ENCODE results near the gene CNPY1.
"Not testable (repeated sequence)": the region's sequence is repeated elsewhere in the genome, so short reads cannot be mapped to it uniquely, and the experiment has no call there.

CNPY1 gene

DNA sequence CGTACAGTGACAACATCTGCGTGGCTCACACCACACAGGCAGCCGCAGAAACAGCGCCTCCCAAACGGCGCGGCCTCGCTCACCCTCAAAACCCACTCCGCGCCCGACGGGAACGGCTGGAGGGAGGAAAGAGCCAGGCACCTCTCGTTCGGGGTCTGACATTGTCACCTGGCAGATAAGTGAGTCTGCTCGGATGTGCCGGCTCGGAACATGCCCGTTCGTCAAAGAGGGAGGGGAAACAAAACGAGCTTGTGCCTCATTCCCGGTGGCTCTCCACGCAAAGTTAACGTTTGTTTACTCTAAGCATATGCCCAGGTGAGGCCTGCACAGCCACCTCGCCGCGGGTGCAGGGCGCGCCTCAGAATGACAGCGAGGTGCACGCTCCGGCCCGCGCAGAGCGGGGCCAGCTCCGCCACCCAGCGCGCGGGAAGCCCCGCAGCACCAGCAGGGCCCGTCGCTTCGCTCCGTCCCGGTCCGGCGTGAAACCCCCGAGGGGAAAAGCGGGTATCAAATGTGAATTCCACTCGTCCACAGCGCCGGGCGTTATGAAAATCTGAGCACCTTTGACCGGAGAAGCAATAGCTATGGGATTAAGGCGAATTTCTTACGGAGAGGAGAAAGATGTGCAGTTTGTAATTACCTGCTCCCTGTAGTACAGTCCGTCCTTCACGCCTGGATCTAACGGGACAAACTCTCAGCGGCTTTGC lies 13.1 kb downstream of the CNPY1 start:
- DNase-seq (ENCODE audit: low spot score), result no peak

DNA sequence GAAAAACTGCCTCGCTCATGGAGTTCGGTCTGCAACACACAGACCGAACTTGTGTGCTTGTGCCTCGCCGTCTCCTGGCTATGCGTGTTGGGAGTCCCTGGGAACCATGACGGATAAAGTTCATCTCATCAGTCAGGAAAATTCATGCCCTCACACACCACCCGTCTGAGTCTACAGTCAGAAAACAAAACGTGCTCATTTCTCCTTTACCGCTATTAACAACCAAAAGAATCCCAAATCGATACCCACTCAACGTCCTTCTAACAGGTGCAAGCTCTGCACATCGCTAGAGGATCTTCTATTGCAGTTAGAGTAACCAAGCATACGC lies 13.6 kb downstream of the CNPY1 start:
- no peak for DNase-seq (ENCODE audit: low spot score)

DNA sequence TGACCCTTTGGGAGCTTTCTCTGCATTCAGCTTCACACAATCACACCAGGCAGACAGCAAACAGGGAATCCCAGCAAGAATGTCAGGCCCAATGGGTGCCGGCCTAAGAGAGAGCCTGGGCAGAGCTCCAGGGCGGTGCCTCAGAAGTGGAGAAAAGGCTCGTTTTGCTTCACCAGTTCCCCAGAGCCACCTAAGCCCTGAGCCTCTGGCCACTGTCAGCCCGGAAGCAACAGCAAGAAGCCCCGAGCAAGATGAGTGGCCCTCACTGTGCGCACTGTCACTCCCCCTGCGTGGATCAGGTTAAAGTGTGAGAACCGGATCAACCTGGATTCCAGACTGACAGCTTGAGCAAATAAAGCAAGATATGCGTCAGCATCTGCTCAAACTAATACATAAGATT lies 14.7 kb downstream of the CNPY1 start:
- DNase-seq (ENCODE audit: low spot score), result no peak

DNA sequence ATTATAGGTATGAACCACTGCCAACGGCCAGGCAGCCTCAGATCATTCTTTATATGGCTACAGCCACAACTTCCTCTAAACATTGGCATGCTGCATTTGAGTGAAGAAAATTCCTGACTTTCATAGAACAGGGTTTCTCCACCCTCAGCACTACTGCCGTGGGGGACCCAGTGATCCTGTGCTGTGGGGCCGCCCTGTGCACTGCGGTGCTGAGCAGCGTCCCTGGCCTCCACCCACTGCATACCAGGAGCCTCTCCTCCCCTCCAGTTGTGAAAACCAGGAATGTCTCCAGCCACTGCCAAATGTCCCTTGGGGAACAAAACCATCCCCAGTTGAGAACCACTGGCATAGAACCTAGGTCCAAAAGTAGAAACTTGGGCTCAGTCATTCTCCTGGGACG lies 15.8 kb downstream of the CNPY1 start:
- no peak for DNase-seq (ENCODE audit: low spot score)

DNA sequence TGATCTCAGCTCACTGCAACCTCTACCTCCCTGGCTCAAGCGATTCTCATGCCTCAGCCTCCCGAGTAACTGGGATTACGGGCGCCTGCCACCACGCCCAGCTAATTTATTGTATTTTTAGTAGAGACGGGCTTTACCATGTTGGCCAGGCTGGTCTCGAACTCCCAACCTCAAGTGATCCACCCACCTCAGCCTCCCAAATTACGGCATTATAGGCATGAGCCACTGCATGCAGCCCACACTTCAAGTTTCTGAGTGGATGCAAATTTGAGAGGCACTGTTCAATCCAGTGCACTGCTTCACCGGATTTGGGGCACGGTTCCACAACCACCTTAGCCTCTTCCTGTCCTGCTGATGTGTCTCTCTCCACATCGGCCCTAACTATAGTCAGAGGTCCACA lies 16.5 kb downstream of the CNPY1 start:
- no peak for DNase-seq (ENCODE audit: low spot score)

- DNase-seq (ENCODE audit: low spot score), result no peak
These were observed 17.0 kb downstream of the CNPY1 start for GRCh38 chr7:155529346-155529745.

GRCh38 chr7:155527664-155528063 lies 18.7 kb downstream of the CNPY1 start:
- DNase-seq (ENCODE audit: low spot score), result no peak

GRCh38 chr7:155526225-155526624 lies 20.1 kb downstream of the CNPY1 start:
- no peak for DNase-seq (ENCODE audit: low spot score)

GRCh38 chr7:155524018-155524556 lies 22.3 kb downstream of the CNPY1 start:
- no peak for DNase-seq (ENCODE audit: low spot score)

- DNase-seq (ENCODE audit: low spot score), result no peak
These were observed 23.1 kb downstream of the CNPY1 start for GRCh38 chr7:155523168-155523675.

DNA sequence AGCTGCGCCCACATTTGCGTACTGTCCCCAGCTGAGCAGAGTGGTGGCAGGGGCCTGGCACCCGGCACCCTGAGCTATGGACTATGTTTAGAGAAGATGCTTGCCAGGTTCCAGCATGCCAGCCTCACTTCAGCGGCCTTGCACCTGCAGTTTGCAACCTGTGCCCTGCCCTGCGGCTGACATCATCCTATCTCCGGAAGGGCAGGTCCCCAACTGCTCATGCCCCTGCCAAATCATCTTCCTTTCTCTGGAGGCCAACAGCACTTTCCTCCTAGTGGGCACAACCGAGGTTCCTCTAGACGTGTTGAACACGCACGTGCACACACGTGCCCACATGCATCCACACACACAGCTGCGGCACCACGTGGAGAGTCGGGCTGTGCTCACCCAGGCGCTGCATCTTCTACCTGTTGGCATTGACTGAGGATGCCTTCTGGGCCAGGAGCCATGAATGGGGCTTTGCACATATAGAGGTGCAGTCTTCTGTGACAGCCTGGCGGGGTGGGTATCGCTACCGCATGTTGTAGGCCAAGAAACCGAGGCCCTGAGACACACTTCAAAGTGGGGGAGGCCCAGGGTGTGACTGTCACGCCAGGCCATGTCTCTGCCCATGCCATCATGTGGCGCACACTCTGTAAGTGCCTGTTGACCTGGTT lies 24.5 kb downstream of the CNPY1 start:
- no peak for DNase-seq (ENCODE audit: low spot score)

GRCh38 chr7:155521007-155521742 lies 25.2 kb downstream of the CNPY1 start:
- no peak for DNase-seq (ENCODE audit: low spot score)

GRCh38 chr7:155520114-155520513 lies 26.2 kb downstream of the CNPY1 start:
- no peak for DNase-seq (ENCODE audit: low spot score)

- not testable (repeated sequence) for DNase-seq (ENCODE audit: low spot score)
These were observed 27.0 kb downstream of the CNPY1 start for GRCh38 chr7:155519358-155519757.

DNA sequence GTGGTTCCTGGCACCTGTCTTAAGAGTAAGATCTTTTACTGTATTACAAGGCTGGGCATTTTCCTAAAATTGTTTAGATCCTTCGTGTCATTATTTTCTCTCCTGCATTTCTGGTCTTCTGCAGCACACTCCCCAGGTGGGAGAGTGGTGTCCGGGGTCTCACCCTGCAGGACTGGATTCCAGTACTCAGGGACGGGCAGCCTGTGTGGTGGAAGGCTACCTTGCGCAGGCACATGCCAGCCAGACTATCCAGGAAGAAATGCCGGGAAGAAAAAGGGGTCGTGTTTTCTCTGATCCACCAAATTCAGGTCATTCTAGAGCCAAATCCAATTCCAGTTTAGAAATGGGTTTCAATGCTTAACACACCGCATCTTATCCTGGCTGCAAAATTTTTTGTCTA lies 27.7 kb downstream of the CNPY1 start:
- no peak for DNase-seq (ENCODE audit: low spot score)

DNA sequence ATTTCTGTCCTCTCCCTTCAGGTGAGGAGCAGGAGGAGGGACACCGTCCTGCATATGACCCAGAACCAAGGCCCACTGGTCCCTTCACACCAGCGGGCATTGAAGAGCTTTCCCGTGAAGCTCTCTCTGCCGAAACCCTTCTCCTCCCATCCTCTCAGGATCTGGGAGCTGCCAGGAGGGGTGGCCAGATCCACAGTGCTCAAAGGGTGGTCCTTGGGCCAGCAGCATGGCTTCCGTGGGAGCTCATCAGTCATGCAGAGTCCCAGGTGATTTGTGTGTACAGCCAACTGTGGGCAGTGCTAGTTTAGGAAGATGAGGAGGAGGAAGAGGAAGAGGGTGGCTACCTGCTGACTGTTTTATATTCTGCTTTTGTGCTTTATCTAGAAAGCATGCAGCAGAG lies 28.4 kb downstream of the CNPY1 start:
- DNase-seq (ENCODE audit: low spot score), result no peak

- DNase-seq (ENCODE audit: low spot score), result no peak
These were observed 28.9 kb downstream of the CNPY1 start for GRCh38 chr7:155517452-155517851.

DNA sequence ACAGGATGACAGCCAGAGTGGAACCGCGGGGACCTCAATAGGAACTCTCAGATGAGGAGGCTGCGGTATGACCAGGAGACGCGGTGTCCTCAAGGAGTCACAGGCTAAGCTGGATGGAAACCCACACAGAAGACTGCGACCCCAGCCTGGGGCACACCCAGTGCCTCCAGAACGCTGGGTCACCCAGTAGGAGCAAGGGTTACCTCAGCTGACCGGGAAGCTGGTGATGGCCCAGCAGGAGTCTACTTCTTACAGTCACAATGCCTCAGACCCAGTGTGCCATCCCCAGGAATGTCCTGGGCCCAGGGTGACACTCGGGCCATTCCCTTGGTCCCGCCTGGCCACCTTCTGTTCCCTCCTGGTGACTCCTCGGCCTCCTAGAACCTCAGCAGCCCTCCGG lies 29.9 kb downstream of the CNPY1 start:
- DNase-seq (ENCODE audit: low spot score), result no peak

- no peak for DNase-seq (ENCODE audit: low spot score)
These were observed 31.0 kb downstream of the CNPY1 start for GRCh38 chr7:155515318-155515717.

- no peak for DNase-seq (ENCODE audit: low spot score)
These were observed 32.1 kb downstream of the CNPY1 start for GRCh38 chr7:155514296-155514695.

DNA sequence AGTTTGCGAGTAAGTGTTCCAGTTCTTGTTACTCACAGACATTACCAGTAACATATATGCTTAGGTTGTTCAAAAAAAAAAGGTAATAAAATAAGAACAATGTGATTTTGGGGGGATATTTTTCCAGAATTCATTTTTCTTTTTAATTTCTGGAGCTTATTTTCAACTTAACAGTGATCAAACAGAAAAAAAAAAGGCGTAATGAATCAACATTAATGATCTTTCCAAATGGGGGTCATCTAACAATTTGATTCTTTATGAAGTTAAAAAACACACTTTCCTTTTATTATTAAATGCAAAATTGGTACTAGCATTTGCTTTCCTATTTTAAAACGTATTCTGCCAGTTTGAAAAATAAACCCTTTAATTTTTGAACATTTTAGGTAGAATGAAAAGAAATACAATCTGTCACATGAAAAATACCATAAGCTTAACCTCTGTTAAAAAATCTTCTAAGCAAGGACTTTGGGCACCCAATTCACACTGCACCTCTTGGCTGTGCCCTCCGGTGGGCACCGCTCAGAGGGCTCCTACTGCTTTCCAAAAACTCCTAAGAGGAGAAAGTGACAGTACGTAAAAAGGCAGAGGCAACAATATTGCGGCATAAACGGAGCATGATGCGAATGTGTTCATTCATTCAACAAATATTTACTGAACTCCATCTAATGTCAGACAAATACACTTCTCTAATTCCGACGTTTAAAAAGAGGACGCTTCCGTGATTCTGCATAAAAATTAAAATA lies 32.6 kb downstream of the CNPY1 start:
- no peak for DNase-seq (ENCODE audit: low spot score)

- DNase-seq (ENCODE audit: low spot score), result no peak
These were observed 34.0 kb downstream of the CNPY1 start for GRCh38 chr7:155512246-155512887.

All from Ammon's horn (tissue), 1 donor.